Parathyroid adenoma (tissue), 2 donors: ENCODE data around the gene ATP6V1B1.
A peak's percentile ranks its signal among the peaks of the same experiment; 100 is the strongest.

Experiments
- H2AFZ ChIP-seq: fragments of 300-600 bp; sonication (generic); one replicate; pipeline ENCODE4 v1.7.0; 2017; ENCODE audit warnings: antibody characterized with exemption, mild to moderate bottlenecking
- H3K27ac ChIP-seq: fragments of 300-600 bp; sonication (generic); one replicate; pipeline ENCODE4 v1.7.0; 2017
- H3K27me3 ChIP-seq: fragments of 300-600 bp; sonication (generic); one replicate; pipeline ENCODE4 v1.7.0; 2017; ENCODE audit warnings: low read length; ENCODE audit not compliant: control insufficient read depth, insufficient read depth
- H3K36me3 ChIP-seq: fragments of 300-600 bp; sonication (generic); one replicate; pipeline ENCODE4 v1.7.0; 2017; ENCODE audit warnings: low read length; ENCODE audit not compliant: control insufficient read depth, insufficient read depth
- H3K4me1 ChIP-seq: fragments of 300-600 bp; sonication (generic); one replicate; pipeline ENCODE4 v1.7.0; 2017; ENCODE audit warnings: control low read depth
- H3K4me2 ChIP-seq: fragments of 300-600 bp; sonication (generic); one replicate; pipeline ENCODE4 v1.7.0; 2017; ENCODE audit warnings: low read length
- H3K4me3 ChIP-seq: fragments of 300-600 bp; sonication (generic); one replicate; pipeline ENCODE4 v1.7.0; 2017; ENCODE audit warnings: low read depth, low read length
- H3K79me2 ChIP-seq: fragments of 300-600 bp; sonication (generic); one replicate; pipeline ENCODE4 v1.7.0; 2017; ENCODE audit warnings: control low read depth
- H3K9ac ChIP-seq: fragments of 300-600 bp; sonication (generic); one replicate; pipeline ENCODE4 v1.7.0; 2017; ENCODE audit warnings: mild to moderate bottlenecking
- H3K9me3 ChIP-seq: fragments of 300-600 bp; sonication (generic); one replicate; pipeline ENCODE4 v1.7.0; 2017; ENCODE audit warnings: low read length; ENCODE audit not compliant: control insufficient read depth
- CTCF ChIP-seq: fragments of 300-600 bp; sonication (generic); IDR thresholded peaks from one replicate; pipeline ENCODE4 v1.7.0; 2017; ENCODE audit warnings: antibody characterized with exemption, mild to moderate bottlenecking
- donor health status: primary hyperparathyroidism.

Gene ATP6V1B1

GRCh38 chr2:70898363-70899240, 37.1 kb upstream of the ATP6V1B1 start:
- Histone ChIP-seq H2AFZ (no peak overlapping the region), H3K36me3 (no peaks in the 10 kb centered on the region), H3K27me3 (no peaks in the 10 kb centered on the region), H3K4me1 (no peaks in the 10 kb centered on the region), H3K4me3 (no peak overlapping the region), H3K4me2 (no peak overlapping the region), H3K9ac (no peak overlapping the region), H3K27ac (no peak overlapping the region), H3K79me2 (no peaks in the 10 kb centered on the region), H3K9me3 (no peaks in the 10 kb centered on the region)
- no peak for TF ChIP-seq CTCF

- peak overlapping the region; percentile 78 for H3K4me2 ChIP-seq
- no peaks in the 10 kb centered on the region for H3K27me3 ChIP-seq
- no peak overlapping the region for H3K9ac ChIP-seq
- peak overlapping the region; percentile 62 for H3K4me3 ChIP-seq
- H3K9me3 ChIP-seq: no peaks in the 10 kb centered on the region
- no peaks in the 10 kb centered on the region for H3K4me1 ChIP-seq
- no peaks in the 10 kb centered on the region for H3K36me3 ChIP-seq
- H3K79me2 ChIP-seq: no peaks in the 10 kb centered on the region
- no peak overlapping the region for H3K27ac ChIP-seq
- H2AFZ ChIP-seq: peak overlapping the region; percentile 73
- no peak for TF ChIP-seq CTCF
Measured at GRCh38 chr2:70901227-70902066, 34.3 kb upstream of the ATP6V1B1 start.

- H3K27ac ChIP-seq: no peak overlapping the region
- no peak for TF ChIP-seq CTCF
- no peak overlapping the region for H3K4me2 ChIP-seq
- no peaks in the 10 kb centered on the region for H3K9me3 ChIP-seq
- H3K4me1 ChIP-seq: no peaks in the 10 kb centered on the region
- H2AFZ ChIP-seq: no peak overlapping the region
- no peaks in the 10 kb centered on the region for H3K27me3 ChIP-seq
- H3K79me2 ChIP-seq: no peaks in the 10 kb centered on the region
- peak overlapping the region; percentile 7 for H3K4me3 ChIP-seq
- H3K36me3 ChIP-seq: no peaks in the 10 kb centered on the region
- H3K9ac ChIP-seq: no peak overlapping the region
Measured at GRCh38 chr2:70902067-70902442, 33.6 kb upstream of the ATP6V1B1 start.

- no peak overlapping the region for H3K27ac ChIP-seq
- no peaks in the 10 kb centered on the region for H3K4me1 ChIP-seq
- no peak for TF ChIP-seq CTCF
- no peak overlapping the region for H2AFZ ChIP-seq
- H3K36me3 ChIP-seq: no peaks in the 10 kb centered on the region
- H3K4me2 ChIP-seq: no peak overlapping the region
- no peaks in the 10 kb centered on the region for H3K9me3 ChIP-seq
- no peaks in the 10 kb centered on the region for H3K79me2 ChIP-seq
- no peaks in the 10 kb centered on the region for H3K27me3 ChIP-seq
- H3K4me3 ChIP-seq: no peak overlapping the region
- no peak overlapping the region for H3K9ac ChIP-seq
Measured at GRCh38 chr2:70902579-70902978, 33.1 kb upstream of the ATP6V1B1 start.
